ENCODE results near the gene DLG4. TPM values are rescaled to one million over a fixed set of nuclear protein-coding genes. Genes with fewer than 3 reads are reported as not detected.

The DLG4 gene
- total RNA-seq, 1 donor from 2014 or later, result 14.0 TPM

- H3K27me3 Mint-ChIP-seq, result no peaks in the 10 kb centered on the region
- DNase-seq, result peak; percentile 87
- H3K9me3 Mint-ChIP-seq, result no peaks in the 10 kb centered on the region
- intact Hi-C loops (cut with micrococcal nuclease), result loop anchor here (2.0 kb wide), 1 partner anchor 76 kb away; no protein-coding TSS in a partner anchor
- peak overlapping the region; percentile 98 for H3K4me3 Mint-ChIP-seq
- H3K4me1 Mint-ChIP-seq, result peaks cover 44% of the 10 kb centered on the region
- H3K36me3 Mint-ChIP-seq (ENCODE audit: low read depth), result peaks cover 26% of the 10 kb centered on the region
- peak overlapping the region; percentile 91 for H3K27ac Mint-ChIP-seq
Observed at GRCh38 chr17:7220593-7221277, 1.1 kb upstream of the DLG4 start.

GRCh38 chr17:7219229-7219811 lies 316 bp downstream of the DLG4 start:
- Mint-ChIP-seq H3K4me3 (peak overlapping the region; percentile 98), H3K27me3 (peaks cover 2% of the 10 kb centered on the region), H3K27ac (peak overlapping the region; percentile 97), H3K36me3 (ENCODE audit: low read depth) (peaks cover 21% of the 10 kb centered on the region), H3K9me3 (no peaks in the 10 kb centered on the region), H3K4me1 (peaks cover 57% of the 10 kb centered on the region)
- DNase-seq, result no peak
- intact Hi-C loops (cut with micrococcal nuclease), result loop anchor here (1.0 to 5.0 kb wide), 2 partner anchors 15 to 218 kb away; partner anchors contain the start of genes DVL2, FGF11 and TMEM102

GRCh38 chr17:7218758-7219157 lies 878 bp downstream of the DLG4 start:
- Mint-ChIP-seq H3K36me3 (ENCODE audit: low read depth) (peaks cover 18% of the 10 kb centered on the region), H3K4me1 (peaks cover 62% of the 10 kb centered on the region)

GRCh38 chr17:7218166-7218565 lies 1.5 kb downstream of the DLG4 start:
- Mint-ChIP-seq H3K4me1 (peaks cover 68% of the 10 kb centered on the region), H3K36me3 (ENCODE audit: low read depth) (peaks cover 13% of the 10 kb centered on the region), H3K27me3 (peaks cover 7% of the 10 kb centered on the region), H3K9me3 (no peaks in the 10 kb centered on the region), H3K27ac (no peak overlapping the region), H3K4me3 (peak overlapping the region; percentile 98)
- peak; percentile 63 for DNase-seq
- intact Hi-C loops (cut with micrococcal nuclease), result loop anchor here (5.0 kb wide), 1 partner anchor 219 kb away; the partner anchor contains the start of genes FGF11 and TMEM102

More at GRCh38 chr17:7218758-7219157, 878 bp downstream of the DLG4 start:
- no peaks in the 10 kb centered on the region for H3K9me3 Mint-ChIP-seq
- H3K4me3 Mint-ChIP-seq, result peak overlapping the region; percentile 98
- no peak for DNase-seq
- peaks cover 2% of the 10 kb centered on the region for H3K27me3 Mint-ChIP-seq
- intact Hi-C loops (cut with micrococcal nuclease), result loop anchor here (1.0 to 5.0 kb wide), 2 partner anchors 16 to 219 kb away; partner anchors contain the start of genes DVL2, FGF11 and TMEM102
- peak overlapping the region; percentile 71 for H3K27ac Mint-ChIP-seq

- Mint-ChIP-seq H3K4me3 (peak overlapping the region; percentile 98), H3K27ac (peak overlapping the region; percentile 81), H3K4me1 (peaks cover 69% of the 10 kb centered on the region), H3K36me3 (ENCODE audit: low read depth) (peaks cover 13% of the 10 kb centered on the region), H3K27me3 (peaks cover 8% of the 10 kb centered on the region), H3K9me3 (no peaks in the 10 kb centered on the region)
- intact Hi-C loops (cut with micrococcal nuclease), result loop anchor here (5.0 kb wide), 1 partner anchor 220 kb away; the partner anchor contains the start of genes FGF11 and TMEM102
- DNase-seq, result peak; percentile 71
Observed at GRCh38 chr17:7217113-7217987, 2.3 kb downstream of the DLG4 start.

GRCh38 chr17:7216242-7217112 lies 3.2 kb downstream of the DLG4 start:
- intact Hi-C loops (cut with micrococcal nuclease), result loop anchor here (5.0 kb wide), 1 partner anchor 221 kb away; the partner anchor contains the start of genes FGF11 and TMEM102
- DNase-seq, result no peak
- Mint-ChIP-seq H3K27me3 (peaks cover 14% of the 10 kb centered on the region), H3K9me3 (no peaks in the 10 kb centered on the region), H3K4me1 (peaks cover 71% of the 10 kb centered on the region), H3K27ac (peak overlapping the region; percentile 42), H3K36me3 (ENCODE audit: low read depth) (peaks cover 12% of the 10 kb centered on the region), H3K4me3 (peak overlapping the region; percentile 65)

- Mint-ChIP-seq H3K4me1 (peaks cover 63% of the 10 kb centered on the region), H3K27ac (no peak overlapping the region), H3K4me3 (peak overlapping the region; percentile 96), H3K36me3 (ENCODE audit: low read depth) (peaks cover 5% of the 10 kb centered on the region), H3K9me3 (no peaks in the 10 kb centered on the region), H3K27me3 (peaks cover 14% of the 10 kb centered on the region)
- intact Hi-C loops (cut with micrococcal nuclease), result loop anchor here (1.0 to 5.0 kb wide), 4 partner anchors 19 to 222 kb away; partner anchors contain the start of genes DVL2, EIF5A, ELP5 and FGF11
- DNase-seq, result no peak
Observed at GRCh38 chr17:7215652-7216180, 3.9 kb downstream of the DLG4 start.

- intact Hi-C loops (cut with micrococcal nuclease), result loop anchor here (1.0 to 5.0 kb wide), 4 partner anchors 19 to 222 kb away; partner anchors contain the start of genes DVL2, EIF5A, ELP5 and FGF11
Observed at GRCh38 chr17:7215136-7215638, 4.4 kb downstream of the DLG4 start.

GRCh38 chr17:7214300-7215135 lies 5.1 kb downstream of the DLG4 start:
- Mint-ChIP-seq H3K36me3 (ENCODE audit: low read depth) (peaks cover 2% of the 10 kb centered on the region), H3K27ac (peak overlapping the region; percentile 99), H3K4me3 (peak overlapping the region; percentile 96), H3K9me3 (no peaks in the 10 kb centered on the region), H3K27me3 (peaks cover 18% of the 10 kb centered on the region), H3K4me1 (peaks cover 56% of the 10 kb centered on the region)
- DNase-seq, result peak; percentile 100
- intact Hi-C loops (cut with micrococcal nuclease), result loop anchor here (1.0 to 5.0 kb wide), 6 partner anchors 9 to 223 kb away; partner anchors contain the start of genes DVL2, EIF5A, ELP5 and FGF11

More at GRCh38 chr17:7215136-7215638, 4.4 kb downstream of the DLG4 start:
- H3K4me3 Mint-ChIP-seq, result peak overlapping the region; percentile 96
- H3K27ac Mint-ChIP-seq, result peak overlapping the region; percentile 99
- peaks cover 58% of the 10 kb centered on the region for H3K4me1 Mint-ChIP-seq
- H3K27me3 Mint-ChIP-seq, result peaks cover 15% of the 10 kb centered on the region
- DNase-seq, result no peak
- H3K36me3 Mint-ChIP-seq (ENCODE audit: low read depth), result peaks cover 3% of the 10 kb centered on the region
- H3K9me3 Mint-ChIP-seq, result no peaks in the 10 kb centered on the region

GRCh38 chr17:7213895-7214299 lies 5.7 kb downstream of the DLG4 start:
- DNase-seq, result peak; percentile 92
- Mint-ChIP-seq H3K27me3 (peaks cover 18% of the 10 kb centered on the region), H3K4me1 (peaks cover 51% of the 10 kb centered on the region), H3K27ac (peak overlapping the region; percentile 99), H3K9me3 (no peaks in the 10 kb centered on the region), H3K36me3 (ENCODE audit: low read depth) (peaks cover 2% of the 10 kb centered on the region), H3K4me3 (peak overlapping the region; percentile 96)
- intact Hi-C loops (cut with micrococcal nuclease), result loop anchor here (1.0 to 2.0 kb wide), 4 partner anchors 9 to 93 kb away; partner anchors contain the start of genes EIF5A, ELP5 and PHF23

GRCh38 chr17:7211491-7212273 lies 8.0 kb downstream of the DLG4 start:
- no peak for DNase-seq
- Mint-ChIP-seq H3K36me3 (ENCODE audit: low read depth) (peaks cover 2% of the 10 kb centered on the region), H3K27ac (no peak overlapping the region), H3K4me1 (peaks cover 49% of the 10 kb centered on the region), H3K27me3 (peaks cover 18% of the 10 kb centered on the region), H3K9me3 (no peaks in the 10 kb centered on the region), H3K4me3 (no peak overlapping the region)
- intact Hi-C loops (cut with micrococcal nuclease), result no loop called here

All from activated CD4-positive, alpha-beta T cell treated with anti-CD3 and anti-CD28 coated beads, Interleukin-2, amount 10 ng/mL, durations not matched to agents 24 days and 14 days (primary cell).